NOMO-1 treated with DMSO at 0.1 percent for 48 hours (cell line): Measurements from ENCODE around the gene MOGAT2.
"Not testable (repeated sequence)": the region's sequence is repeated elsewhere in the genome, so short reads cannot be mapped to it uniquely, and the experiment has no call there.

Source experiments
- DNase-seq: peaks from one replicate; lab custom pipeline; 2025; ENCODE audit not compliant: unreplicated experiment; lab: John Stamatoyannopoulos, UW

The MOGAT2 gene

GRCh38 chr11:75717608-75718418 lies at the start of gene MOGAT2:
MOGAT2 (plus strand) TSS chr11:75717838; CDS start chr11:75717889, 51 bp downstream.
- no peak for DNase-seq

GRCh38 chr11:75668451-75669297 lies 49.0 kb upstream of the MOGAT2 start, which contains the start of gene MAP6:
MAP6 (minus strand) TSS chr11:75669038; CDS start chr11:75668369, 669 bp downstream.
- DNase-seq = no peak

GRCh38 chr11:75673977-75674582 lies 43.6 kb upstream of the MOGAT2 start:
- DNase-seq = no peak

DNA sequence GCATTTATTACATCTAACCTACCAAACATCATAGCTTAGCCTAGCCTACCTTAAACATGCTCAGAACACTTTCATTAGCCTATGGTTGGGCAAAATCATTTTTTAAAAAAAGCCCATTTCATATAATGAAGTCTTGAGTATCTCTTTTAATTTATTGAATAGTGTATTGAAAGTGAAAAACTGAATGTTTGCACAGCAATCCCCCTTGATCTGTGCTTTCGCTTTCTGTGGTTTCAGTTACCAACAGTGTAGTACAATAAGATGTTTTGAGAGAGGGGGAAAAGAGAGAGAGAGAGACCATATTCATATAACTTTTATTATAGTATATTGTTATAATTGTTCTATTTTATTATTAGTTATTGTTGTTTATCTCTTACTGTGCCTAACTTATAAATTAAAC lies 40.4 kb upstream of the MOGAT2 start:
- DNase-seq = no peak

DNA sequence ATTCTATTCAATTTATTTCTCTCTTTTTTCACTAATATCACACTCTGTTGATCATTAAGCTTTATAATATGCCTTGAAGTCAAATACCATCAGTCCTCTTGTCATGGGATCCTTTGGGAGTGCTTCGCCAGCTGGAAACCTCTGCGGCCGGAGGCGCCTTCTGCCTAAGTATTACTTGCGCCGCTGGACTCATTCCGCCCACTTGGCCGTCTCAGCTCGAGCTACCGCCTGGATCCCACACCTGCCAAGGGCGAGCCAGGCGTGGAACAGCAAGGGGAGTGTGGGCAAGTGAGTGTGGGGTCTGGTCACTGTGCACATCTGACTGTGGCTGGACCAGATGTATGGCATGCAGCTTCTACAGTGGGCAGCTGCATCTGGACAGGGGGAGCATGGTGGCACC lies 39.7 kb upstream of the MOGAT2 start:
- DNase-seq = no peak

- DNase-seq = no peak
Measured at GRCh38 chr11:75678620-75679259, 38.9 kb upstream of the MOGAT2 start.

DNA sequence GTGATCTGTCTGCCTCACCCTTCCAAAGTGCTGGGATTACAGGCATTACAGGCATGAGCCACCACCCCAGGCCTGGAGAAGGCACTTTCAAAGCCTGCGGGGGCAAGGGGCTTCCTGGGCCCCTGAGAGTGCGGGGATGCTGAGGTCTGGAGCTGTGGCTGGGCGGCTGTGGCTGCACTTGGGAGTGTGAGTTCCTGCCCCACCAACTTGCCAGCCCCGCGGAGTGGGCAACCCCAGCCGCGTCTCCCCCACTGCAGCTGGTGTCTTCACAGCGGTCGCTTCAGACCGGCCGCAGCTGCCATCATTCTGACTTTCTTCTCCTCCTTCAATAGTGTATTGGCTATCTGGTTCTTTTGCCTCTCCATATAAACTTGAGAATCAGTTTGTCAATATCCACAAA lies 38.1 kb upstream of the MOGAT2 start:
- no peak for DNase-seq

GRCh38 chr11:75683856-75684255 lies 33.8 kb upstream of the MOGAT2 start:
- not testable (repeated sequence) for DNase-seq

DNA sequence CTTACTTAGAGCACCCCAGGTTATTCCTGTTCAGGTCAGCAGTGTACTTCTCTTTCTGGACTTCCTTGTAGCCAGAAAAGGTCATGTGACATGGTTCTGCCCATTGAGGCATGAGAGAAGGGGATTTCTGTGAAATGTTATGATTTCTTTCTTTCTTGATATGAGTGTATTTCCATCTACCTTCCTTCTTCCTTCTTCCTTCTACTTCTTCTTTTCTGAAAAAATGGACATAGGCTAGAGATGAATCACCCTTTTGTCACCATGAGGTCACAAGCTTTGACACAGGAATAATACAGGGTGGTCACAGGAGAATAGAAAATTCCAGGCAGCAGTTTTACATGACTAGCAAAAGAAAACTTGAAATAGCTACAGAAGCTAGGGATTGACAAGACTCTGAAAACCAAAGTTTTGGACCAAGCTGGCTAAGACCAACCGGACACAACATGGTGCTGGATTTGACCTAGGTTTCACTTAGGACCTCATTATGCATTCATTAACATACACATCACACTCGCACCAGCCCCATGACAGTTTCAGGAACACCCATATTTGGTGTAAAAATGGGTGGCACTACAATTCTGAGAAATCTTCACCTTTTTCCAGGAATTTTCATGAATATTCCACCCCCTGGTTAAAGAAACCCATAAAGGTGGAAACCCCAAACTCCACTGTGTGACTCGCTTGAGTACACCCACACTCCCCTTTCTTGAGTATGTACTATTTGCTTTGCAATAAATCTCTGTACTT lies 27.6 kb upstream of the MOGAT2 start:
- DNase-seq = peak; percentile 52

- DNase-seq = no peak
Measured at GRCh38 chr11:75691804-75692203, 25.8 kb upstream of the MOGAT2 start.

DNA sequence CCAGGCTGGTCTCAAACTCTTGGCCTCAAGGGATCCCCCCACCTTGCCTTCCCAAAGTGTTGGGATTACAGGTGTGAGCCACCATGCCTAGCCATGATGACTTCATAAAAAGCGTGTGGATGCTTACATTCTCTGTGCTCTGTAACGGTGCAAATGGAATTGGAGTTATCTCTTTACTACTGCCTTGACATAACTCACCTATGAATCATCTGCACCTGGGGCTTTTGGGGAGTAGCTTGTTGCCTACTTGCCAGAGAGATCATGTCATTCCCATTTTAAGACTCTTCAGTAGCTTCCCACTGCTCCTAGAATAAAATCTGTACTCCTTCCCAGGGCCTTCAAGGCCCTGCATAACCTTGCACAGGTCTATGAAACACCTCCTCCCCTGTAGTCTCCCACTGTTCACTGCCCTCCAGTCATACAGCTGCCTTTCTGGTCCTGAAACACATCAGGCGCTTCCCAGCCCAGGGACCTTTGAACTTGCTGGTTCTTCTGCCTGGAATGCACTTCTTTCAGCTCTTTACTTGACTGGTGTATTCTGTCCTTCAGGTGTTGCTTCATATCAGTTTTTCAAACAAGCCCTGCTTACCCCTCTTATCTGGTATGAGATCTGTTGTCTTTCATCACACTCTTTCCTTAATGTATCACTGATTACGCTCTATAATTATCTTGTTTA lies 19.6 kb upstream of the MOGAT2 start:
- DNase-seq = no peak

- no peak for DNase-seq
Measured at GRCh38 chr11:75700940-75701339, 16.7 kb upstream of the MOGAT2 start.

- DNase-seq = no peak
Measured at GRCh38 chr11:75703695-75704237, 13.9 kb upstream of the MOGAT2 start.

DNA sequence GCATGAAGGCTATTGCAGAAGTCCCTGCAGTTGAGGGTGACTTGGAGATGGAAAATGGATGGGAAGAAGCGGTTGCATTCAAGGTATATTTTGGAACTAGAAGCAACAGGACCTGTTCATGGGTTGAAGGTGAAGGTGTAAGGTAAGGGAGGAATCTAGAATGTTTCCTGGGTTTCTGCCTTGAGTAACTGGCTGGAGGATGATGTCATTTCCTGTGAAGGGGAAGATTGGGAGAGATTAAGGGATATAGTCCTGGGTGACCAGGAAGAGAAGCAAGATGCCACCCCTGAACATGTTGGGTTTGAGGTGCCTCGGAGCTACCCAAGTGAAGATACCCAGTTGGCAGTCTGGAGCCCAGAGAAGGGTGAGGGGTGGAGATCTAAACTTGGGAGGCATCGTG lies 12.1 kb upstream of the MOGAT2 start:
- DNase-seq = no peak

GRCh38 chr11:75706260-75706729 lies 11.3 kb upstream of the MOGAT2 start:
- peak; percentile 44 for DNase-seq

GRCh38 chr11:75714211-75714610 lies 3.4 kb upstream of the MOGAT2 start:
- DNase-seq = no peak

DNA sequence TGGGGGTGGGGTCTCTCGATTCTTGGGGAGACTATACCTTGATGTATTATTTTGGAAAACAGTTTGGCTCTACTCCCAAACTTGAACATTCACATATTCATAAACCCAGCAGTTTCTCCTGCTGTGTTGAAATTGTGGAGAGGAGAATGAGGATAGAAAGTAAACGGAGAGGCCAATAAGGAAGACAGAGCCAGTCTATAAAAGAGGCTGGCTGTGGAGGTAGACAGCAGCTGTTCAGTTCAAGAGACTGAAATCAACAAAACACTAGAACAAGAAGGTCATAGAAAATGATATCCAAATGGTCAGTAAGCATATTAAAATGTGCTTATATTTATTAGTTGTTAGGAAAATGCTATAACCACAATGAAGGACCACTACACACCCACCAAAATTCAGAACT lies 1.9 kb upstream of the MOGAT2 start:
- DNase-seq = no peak

DNA sequence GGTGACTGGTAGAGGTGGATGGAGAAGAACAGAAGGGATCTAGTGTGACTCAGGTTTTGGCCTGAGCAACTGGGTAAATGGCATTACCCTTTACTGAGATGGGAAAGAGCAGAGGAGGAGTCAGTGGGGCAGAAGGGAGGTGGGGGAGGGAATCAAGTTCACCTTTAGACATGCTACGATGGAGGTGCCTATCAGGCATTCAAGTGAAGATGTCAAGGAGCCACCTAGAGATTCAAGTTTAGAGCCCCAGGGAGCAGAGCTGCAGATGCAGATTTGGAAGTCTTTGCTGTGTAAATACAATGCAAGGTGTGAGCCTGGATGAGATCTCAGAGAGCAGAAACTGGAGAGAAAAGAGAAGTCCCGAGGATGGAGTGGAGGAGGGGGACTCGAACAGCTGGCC lies 979 bp upstream of the MOGAT2 start:
- no peak for DNase-seq
